ENCODE measurements around the gene GPR161. TPM values are rescaled to one million over a fixed set of nuclear protein-coding genes. Genes with fewer than 3 reads are reported as not detected.
"Not testable (repeated sequence)": the region's sequence is repeated elsewhere in the genome, so short reads cannot be mapped to it uniquely, and the experiment has no call there.

The GPR161 gene
- total RNA-seq, 1 donor from 2014 or later: 16.4 TPM

DNA sequence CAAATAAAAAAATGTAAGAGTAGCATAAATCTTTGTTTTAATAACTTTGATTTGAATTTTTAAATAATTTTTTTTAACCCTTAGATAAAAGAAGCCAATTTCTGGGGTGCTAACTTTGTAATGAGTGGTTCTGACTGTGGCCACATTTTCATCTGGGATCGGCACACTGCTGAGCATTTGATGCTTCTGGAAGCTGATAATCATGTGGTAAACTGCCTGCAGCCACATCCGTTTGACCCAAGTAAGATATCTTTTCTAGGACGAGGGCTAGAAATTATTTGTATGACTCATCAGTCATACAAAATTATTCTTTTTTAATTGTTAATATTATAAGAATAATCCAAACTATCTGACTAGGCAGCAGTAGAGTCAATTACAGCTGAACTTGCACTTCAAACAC is 71.2 kb downstream of the GPR161 start:
- DNase-seq (ENCODE audit: low read depth): no peak
- no peak overlapping the region for H3K4me3 ChIP-seq (ENCODE audit: low read depth, low read length)
- TF ChIP-seq, protein P1, sequence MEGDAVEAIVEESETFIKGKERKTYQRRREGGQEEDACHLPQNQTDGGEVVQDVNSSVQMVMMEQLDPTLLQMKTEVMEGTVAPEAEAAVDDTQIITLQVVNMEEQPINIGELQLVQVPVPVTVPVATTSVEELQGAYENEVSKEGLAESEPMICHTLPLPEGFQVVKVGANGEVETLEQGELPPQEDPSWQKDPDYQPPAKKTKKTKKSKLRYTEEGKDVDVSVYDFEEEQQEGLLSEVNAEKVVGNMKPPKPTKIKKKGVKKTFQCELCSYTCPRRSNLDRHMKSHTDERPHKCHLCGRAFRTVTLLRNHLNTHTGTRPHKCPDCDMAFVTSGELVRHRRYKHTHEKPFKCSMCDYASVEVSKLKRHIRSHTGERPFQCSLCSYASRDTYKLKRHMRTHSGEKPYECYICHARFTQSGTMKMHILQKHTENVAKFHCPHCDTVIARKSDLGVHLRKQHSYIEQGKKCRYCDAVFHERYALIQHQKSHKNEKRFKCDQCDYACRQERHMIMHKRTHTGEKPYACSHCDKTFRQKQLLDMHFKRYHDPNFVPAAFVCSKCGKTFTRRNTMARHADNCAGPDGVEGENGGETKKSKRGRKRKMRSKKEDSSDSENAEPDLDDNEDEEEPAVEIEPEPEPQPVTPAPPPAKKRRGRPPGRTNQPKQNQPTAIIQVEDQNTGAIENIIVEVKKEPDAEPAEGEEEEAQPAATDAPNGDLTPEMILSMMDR (IDR thresholded peaks at IDR 0.05; ENCODE audit: insufficient read depth, low read length, poor library complexity, severe bottlenecking): no peak
- peaks cover 2% of the 10 kb centered on the region for H3K36me3 ChIP-seq (ENCODE audit: control insufficient read depth, insufficient read depth, low read length)
- H3K27me3 ChIP-seq (ENCODE audit: control insufficient read depth, insufficient read depth, low read length): no peaks in the 10 kb centered on the region

DNA sequence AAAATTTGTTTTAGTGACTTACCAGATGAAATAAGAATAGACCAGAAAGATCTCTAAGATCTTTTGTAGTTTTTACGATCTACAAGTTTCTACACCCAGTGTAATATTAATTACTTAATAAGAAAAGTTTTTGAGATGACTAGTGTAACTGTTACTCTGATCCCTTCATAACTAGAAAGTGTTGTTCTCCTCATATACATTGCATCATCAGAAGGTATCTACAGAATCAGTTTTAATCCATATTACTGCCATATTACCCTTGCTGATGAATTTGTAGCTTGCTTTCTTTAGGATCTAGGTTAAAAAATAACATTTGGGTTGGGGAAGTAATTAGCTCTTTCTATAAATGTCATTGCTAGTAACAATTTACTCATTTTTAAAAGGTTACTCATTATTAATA is 72.5 kb downstream of the GPR161 start:
- Histone ChIP-seq H3K36me3 (ENCODE audit: control insufficient read depth, insufficient read depth, low read length) (peaks cover 1% of the 10 kb centered on the region), H3K27me3 (ENCODE audit: control insufficient read depth, insufficient read depth, low read length) (no peaks in the 10 kb centered on the region), H3K4me3 (ENCODE audit: low read depth, low read length) (no peak overlapping the region)
- DNase-seq (ENCODE audit: low read depth): no peak
- TF ChIP-seq, protein P1 (IDR thresholded peaks at IDR 0.05; ENCODE audit: insufficient read depth, low read length, poor library complexity, severe bottlenecking): no peak

DNA sequence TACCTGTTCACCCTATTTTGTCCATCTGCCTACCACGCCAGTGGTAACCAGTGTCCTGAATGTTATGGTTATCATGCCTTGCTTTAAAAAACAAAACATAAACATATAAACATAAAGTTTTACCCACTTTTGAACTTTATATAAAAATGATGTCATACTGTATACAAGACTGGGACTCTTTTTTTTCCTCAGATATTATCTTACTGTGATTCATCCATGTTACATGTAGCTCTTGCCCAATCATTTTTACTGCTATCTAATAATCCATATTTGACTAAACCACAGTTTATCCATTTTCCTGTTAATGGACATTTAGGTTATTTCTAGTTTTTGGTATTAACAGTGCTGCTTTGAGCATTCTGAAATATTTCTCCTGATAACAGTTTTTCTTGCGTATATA is 78.8 kb downstream of the GPR161 start:
- Histone ChIP-seq H3K4me3 (ENCODE audit: low read depth, low read length) (no peak overlapping the region), H3K27me3 (ENCODE audit: control insufficient read depth, insufficient read depth, low read length) (no peaks in the 10 kb centered on the region), H3K36me3 (ENCODE audit: control insufficient read depth, insufficient read depth, low read length) (no peaks in the 10 kb centered on the region)
- TF ChIP-seq, protein P1 (IDR thresholded peaks at IDR 0.05; ENCODE audit: insufficient read depth, low read length, poor library complexity, severe bottlenecking): no peak
- DNase-seq (ENCODE audit: low read depth): no peak

GRCh38 chr1:168057355-168057754 is 79.4 kb downstream of the GPR161 start:
- no peak for DNase-seq (ENCODE audit: low read depth)
- Histone ChIP-seq H3K27me3 (ENCODE audit: control insufficient read depth, insufficient read depth, low read length) (no peaks in the 10 kb centered on the region), H3K36me3 (ENCODE audit: control insufficient read depth, insufficient read depth, low read length) (no peaks in the 10 kb centered on the region), H3K4me3 (ENCODE audit: low read depth, low read length) (no peak overlapping the region)
- TF ChIP-seq, protein P1 (IDR thresholded peaks at IDR 0.05; ENCODE audit: insufficient read depth, low read length, poor library complexity, severe bottlenecking): no peak

- H3K36me3 ChIP-seq (ENCODE audit: control insufficient read depth, insufficient read depth, low read length); DNase-seq (ENCODE audit: low read depth); H3K27me3 ChIP-seq (ENCODE audit: control insufficient read depth, insufficient read depth, low read length); H3K4me3 ChIP-seq (ENCODE audit: low read depth, low read length): not testable (repeated sequence)
These were observed 80.6 kb downstream of the GPR161 start for GRCh38 chr1:168056152-168056551.

- H3K27me3 ChIP-seq (ENCODE audit: control insufficient read depth, insufficient read depth, low read length): no peaks in the 10 kb centered on the region
- no peaks in the 10 kb centered on the region for H3K36me3 ChIP-seq (ENCODE audit: control insufficient read depth, insufficient read depth, low read length)
- no peak overlapping the region for H3K4me3 ChIP-seq (ENCODE audit: low read depth, low read length)
- no peak for DNase-seq (ENCODE audit: low read depth)
- TF ChIP-seq, protein P1 (IDR thresholded peaks at IDR 0.05; ENCODE audit: insufficient read depth, low read length, poor library complexity, severe bottlenecking): no peak
These were observed 82.6 kb downstream of the GPR161 start for GRCh38 chr1:168054117-168054516.

All from kidney epithelial cell (primary cell).